AG08395 (cell line): ENCODE measurements around the gene USP35.
A peak's percentile ranks its signal among the peaks of the same experiment; 100 is the strongest.
"Not testable (repeated sequence)": the region's sequence is repeated elsewhere in the genome, so short reads cannot be mapped to it uniquely, and the experiment has no call there.

Source experiments
- DNase-seq: peaks from one replicate; pipeline ENCODE4 v3.0.0; 2012; ENCODE audit warnings: mixed read lengths, low spot score

USP35 gene

GRCh38 chr11:78168539-78169477, 19.9 kb upstream of the USP35 start:
- DNase-seq: peak; percentile 82

GRCh38 chr11:78170413-78170812, 18.3 kb upstream of the USP35 start:
- no peak for DNase-seq

GRCh38 chr11:78170874-78171549, 17.7 kb upstream of the USP35 start:
- no peak for DNase-seq

DNA sequence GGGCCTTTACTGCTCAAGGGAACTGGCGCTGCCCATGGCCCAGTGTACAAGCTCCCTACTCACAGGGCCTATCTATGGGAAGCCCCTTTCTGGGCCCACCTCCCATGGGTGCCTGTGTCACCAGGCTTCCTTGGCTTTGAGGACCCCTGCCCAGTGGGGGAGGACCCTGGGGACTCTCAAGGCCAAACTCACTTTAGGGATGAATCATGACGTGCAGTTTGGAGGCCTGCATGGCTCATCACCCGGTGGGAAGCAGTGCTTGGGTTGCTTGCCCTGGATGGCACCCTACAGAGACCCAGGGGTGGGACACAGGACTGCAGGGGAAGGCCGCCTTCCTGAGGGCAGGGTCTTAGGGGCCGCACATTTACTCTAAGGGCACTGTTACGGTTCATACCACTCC, 16.8 kb upstream of the USP35 start:
- no peak for DNase-seq

- DNase-seq: not testable (repeated sequence)
Observed at GRCh38 chr11:78175862-78176261, 12.9 kb upstream of the USP35 start.

GRCh38 chr11:78176605-78177141, 12.0 kb upstream of the USP35 start:
- DNase-seq: no peak

- DNase-seq: no peak
Observed at GRCh38 chr11:78177216-78177615, 11.5 kb upstream of the USP35 start.

- DNase-seq: no peak
Observed at GRCh38 chr11:78179459-78180071, 9.2 kb upstream of the USP35 start.

DNA sequence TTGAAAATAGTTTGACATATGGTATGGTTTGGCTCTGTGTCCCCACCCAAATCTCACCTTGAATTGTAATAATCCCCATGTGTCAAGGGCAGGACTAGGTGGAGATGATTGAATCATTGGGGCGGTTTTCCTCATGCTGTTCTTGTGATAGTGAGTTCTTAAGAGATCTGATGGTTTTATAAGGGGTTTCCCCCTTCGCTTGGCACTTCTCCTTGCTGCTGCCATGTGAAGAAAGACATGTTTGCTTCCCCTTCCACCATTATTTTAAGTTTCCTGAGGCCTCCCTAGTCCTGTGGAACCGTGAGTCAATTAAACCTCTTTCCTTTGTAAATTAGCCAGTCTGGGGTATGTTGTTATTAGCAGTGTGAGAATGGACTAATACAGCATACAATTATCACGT, 8.0 kb upstream of the USP35 start:
- DNase-seq: no peak

GRCh38 chr11:78181185-78181584, 7.5 kb upstream of the USP35 start:
- DNase-seq: no peak

GRCh38 chr11:78187366-78188285, 1.1 kb upstream of the USP35 start:
- peak; percentile 53 for DNase-seq

DNA sequence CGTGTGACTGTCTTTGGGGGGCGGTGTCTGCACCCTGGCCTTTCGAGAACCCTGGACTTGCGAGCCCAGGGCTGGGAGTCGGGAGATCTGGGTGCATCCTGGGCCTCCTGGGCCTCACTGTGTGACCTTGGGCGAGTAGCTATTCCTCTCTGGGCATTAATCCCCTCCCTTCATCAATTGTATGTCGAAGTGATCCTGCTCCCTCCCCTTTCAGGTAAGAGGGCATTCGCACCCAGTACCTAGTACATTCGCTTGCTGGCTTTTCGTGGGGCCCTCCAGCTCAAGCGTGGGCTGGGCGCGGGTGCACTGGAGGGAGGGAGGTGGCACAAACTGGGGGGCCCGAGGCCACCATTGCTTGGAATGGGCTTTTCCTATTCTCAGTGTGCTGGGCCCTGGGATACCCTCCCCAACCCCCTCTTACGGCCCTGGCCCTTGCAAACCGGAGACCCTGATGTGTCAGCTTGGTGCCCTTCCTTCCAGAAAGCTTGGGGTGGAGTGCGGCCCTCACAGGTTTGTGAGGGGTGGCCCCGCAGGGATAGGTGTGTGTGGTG, 530 bp downstream of the USP35 start:
- DNase-seq: no peak

DNA sequence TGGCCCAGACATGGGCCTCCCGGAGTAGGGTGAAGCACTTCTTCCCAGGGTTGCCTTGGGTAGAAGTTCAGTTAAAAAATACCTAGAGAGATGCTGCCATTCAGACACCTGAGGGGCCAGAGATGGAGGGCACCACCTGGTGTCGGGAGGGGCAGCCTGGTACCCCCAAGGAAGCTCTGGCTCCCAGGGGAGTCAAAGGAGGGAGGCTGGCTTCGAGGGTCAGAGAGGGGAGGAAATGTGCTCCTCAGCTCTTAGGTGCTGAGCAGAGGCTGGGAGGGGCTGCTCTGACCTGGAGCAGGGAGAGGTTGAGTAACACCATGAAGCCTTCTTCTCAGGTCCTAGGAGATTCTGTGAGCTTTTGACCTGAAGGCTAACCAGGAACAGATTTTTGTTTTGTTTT, 1.1 kb downstream of the USP35 start:
- DNase-seq: no peak

GRCh38 chr11:78190374-78190773, 1.7 kb downstream of the USP35 start:
- DNase-seq: no peak

DNA sequence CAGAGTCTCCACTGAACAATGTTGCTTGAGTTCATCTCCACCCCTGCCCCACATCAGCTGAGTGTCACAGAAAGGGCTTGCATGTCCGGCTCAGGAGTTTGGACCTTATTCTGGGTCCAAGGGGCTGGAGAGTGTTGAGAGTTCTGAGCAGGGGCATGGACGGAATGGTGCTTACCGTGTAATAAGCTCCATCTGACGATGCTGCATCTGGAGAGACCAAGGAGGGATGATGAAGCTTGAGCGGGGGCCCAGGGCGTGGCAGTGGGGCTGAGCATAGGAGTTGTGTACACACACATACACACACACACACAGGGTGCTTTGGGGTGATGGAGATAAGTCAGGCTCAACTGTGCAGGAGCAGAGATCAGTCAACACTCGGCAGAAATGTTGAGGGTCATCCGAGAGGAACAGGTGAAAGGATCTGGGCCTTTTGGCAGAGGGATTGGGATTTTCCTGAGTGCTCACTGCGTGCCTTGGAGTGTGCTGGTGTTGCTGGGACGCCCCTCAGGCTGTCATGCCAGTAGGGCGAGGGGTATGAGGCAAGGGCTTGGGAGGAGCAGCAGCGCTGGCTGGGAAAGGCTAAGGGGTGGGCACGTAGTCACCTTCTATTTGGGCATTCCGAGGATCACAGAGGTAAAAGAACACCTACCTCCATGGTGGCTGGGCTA, 2.3 kb downstream of the USP35 start:
- DNase-seq: no peak

GRCh38 chr11:78192223-78192719, 3.6 kb downstream of the USP35 start:
- DNase-seq: no peak

- DNase-seq: no peak
Observed at GRCh38 chr11:78192911-78193351, 4.2 kb downstream of the USP35 start.

DNA sequence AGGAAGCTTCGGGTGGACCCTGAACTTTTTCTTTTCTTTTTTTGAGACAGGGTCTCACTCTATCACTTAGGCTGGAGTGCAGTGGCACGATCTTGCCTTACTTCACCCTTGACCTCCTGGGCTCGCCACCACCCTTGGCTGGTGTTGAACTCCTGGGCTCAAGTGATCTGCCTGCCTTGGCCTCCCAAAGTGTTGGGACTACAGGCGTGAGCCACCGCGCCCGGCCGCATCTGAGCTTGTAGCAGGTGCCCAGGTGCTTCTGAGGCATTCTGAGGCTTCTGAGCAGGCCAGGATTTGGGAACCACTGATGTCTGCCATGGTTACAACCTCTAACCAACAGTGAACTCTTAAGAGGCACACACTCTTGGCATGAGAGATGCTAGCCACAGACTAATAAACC, 5.1 kb downstream of the USP35 start:
- no peak for DNase-seq

DNA sequence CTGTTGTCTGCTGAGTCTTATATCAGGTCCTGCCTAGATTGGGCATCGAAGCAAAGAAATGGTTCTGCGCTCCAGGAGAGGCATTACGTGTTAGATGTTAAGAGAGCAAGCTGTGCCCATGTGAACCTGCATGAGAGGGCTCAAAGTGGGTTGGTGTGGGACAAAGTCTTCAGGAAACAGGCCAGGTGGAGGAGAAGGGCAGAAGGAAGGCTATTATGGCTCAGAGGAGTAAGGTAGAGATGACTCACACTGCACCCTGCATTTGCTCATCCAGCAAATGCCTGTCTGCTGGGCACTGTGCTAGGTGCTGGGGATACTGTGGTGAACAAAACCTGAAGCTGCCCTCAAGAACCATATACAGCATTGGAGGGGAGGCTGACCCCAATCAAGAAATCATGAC, 5.8 kb downstream of the USP35 start:
- DNase-seq: no peak

DNA sequence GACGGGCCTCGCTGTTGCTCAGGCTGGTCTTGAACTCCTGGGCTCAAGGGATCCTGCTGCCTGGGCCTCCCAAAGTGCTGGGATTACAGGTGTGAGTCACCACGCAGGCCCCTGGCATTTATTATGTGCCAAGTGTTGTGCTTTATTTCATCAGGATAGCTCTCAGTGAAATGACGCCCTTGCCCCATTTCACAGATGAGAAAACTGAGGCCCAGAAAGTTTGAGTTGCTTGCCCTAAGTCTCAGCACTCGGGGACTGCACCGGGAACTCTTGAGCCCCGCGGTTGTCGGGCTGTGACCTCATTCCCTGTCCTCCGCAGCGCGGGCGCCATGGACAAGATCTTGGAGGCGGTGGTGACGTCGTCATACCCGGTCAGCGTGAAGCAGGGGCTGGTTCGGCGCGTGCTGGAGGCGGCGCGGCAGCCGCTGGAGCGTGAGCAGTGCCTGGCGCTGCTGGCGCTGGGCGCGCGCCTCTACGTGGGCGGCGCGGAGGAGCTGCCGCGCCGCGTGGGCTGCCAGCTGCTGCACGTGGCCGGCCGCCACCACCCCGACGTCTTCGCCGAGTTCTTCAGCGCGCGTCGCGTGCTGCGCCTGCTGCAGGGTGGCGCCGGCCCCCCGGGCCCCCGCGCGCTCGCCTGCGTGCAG, 7.3 kb downstream of the USP35 start:
- DNase-seq: no peak
